GM13976 (cell line): ENCODE data around the gene PROCR.
"Not testable (repeated sequence)": the region's sequence is repeated elsewhere in the genome, so short reads cannot be mapped to it uniquely, and the experiment has no call there.

Source experiments
- DNase-seq: peaks from one replicate; pipeline ENCODE4 v3.0.0; 2012; ENCODE audit warnings: low spot score
- CTCF ChIP-seq: IDR thresholded peaks from 2 replicates; pipeline ENCODE4 v1.5.1; 2012; ENCODE audit warnings: borderline replicate concordance, mild to moderate bottlenecking; ENCODE audit not compliant: insufficient read depth; ENCODE audit errors: extremely low read depth, missing control alignments, control extremely low read depth
- in situ Hi-C: fragments of 300-500 bp; cut with MboI; formaldehyde crosslinking; loops from one replicate; pipeline ENCODE4 v1.12.0; 2022; ENCODE audit warnings: low sequenced_read_pairs, mixed read lengths, inconsistent platforms; ENCODE audit not compliant: unreplicated experiment

The PROCR gene

GRCh38 chr20:35165221-35166185, 6.4 kb upstream of the PROCR start:
- TF ChIP-seq CTCF, result no peak
- in situ Hi-C loops, result no loop called here
- no peak for DNase-seq

- in situ Hi-C loops, result no loop called here
- TF ChIP-seq CTCF, result no peak
- no peak for DNase-seq
Observed at GRCh38 chr20:35166242-35166830, 5.5 kb upstream of the PROCR start.

- no peak for TF ChIP-seq CTCF
- no peak for DNase-seq
- in situ Hi-C loops, result no loop called here
Observed at GRCh38 chr20:35167787-35168186, 4.1 kb upstream of the PROCR start.

GRCh38 chr20:35168701-35169409, 3.0 kb upstream of the PROCR start:
- in situ Hi-C loops, DNase-seq: not testable (repeated sequence)

GRCh38 chr20:35171438-35171752, 477 bp upstream of the PROCR start:
- TF ChIP-seq CTCF, result no peak
- DNase-seq, result no peak
- in situ Hi-C loops, result no loop called here

- in situ Hi-C loops, result no loop called here
- DNase-seq, result no peak
- no peak for TF ChIP-seq CTCF
Observed at GRCh38 chr20:35172434-35172806, 548 bp downstream of the PROCR start.
